Colonic mucosa (tissue), 4 donors: Measurements from ENCODE around the gene CABP1. TPM values are rescaled to one million over a fixed set of nuclear protein-coding genes. Genes with fewer than 3 reads are reported as not detected.

Experiments
- DNase-seq: peaks from one replicate; pipeline ENCODE4 v3.0.0-alpha.2; 2020
- H3K27ac ChIP-seq: fragments of 200-600 bp; one replicate; pipeline ENCODE4 v1.8.0; 2021
- H3K27me3 ChIP-seq: fragments of 200-600 bp; one replicate; pipeline ENCODE4 v1.8.0; 2021
- H3K36me3 ChIP-seq: fragments of 200-600 bp; one replicate; pipeline ENCODE4 v1.8.0; 2021
- H3K4me1 ChIP-seq: fragments of 200-600 bp; one replicate; pipeline ENCODE4 v1.8.0; 2021; ENCODE audit warnings: mild to moderate bottlenecking
- H3K4me3 ChIP-seq: fragments of 200-600 bp; one replicate; pipeline ENCODE4 v1.8.0; 2021
- H3K9ac ChIP-seq, 2 donors: one replicate each; pipeline ENCODE4 v1.7.0; 2013; ENCODE audit warnings: control low read depth in 2 of 2, low read depth in 2 of 2, low read length in 2 of 2
- H3K9me3 ChIP-seq: fragments of 200-600 bp; one replicate; pipeline ENCODE4 v1.8.0; 2021
- CTCF ChIP-seq: fragments of 200-600 bp; IDR thresholded peaks from one replicate; pipeline ENCODE4 v1.8.0; 2022; ENCODE audit warnings: antibody characterized with exemption, mild to moderate bottlenecking
- intact Hi-C: fragments of 100-400 bp; cut with DNase I; formaldehyde crosslinking; loops from one replicate; pipeline ENCODE4 v1.14.1; 2022
- total RNA-seq, 2 donors: library from RNA; stranded (reverse); fragmentation: NEBNext Ultra II Directional in 1 of 2; extraction: Animal tissue kit (Norgen Biotek cat#: 25700) in 1 of 2; gene quantifications; one replicate each; pipeline ENCODE4 v1.2.1, GENCODE V29; 2021
- donor health status: healthy.
- donor health status: DM: no; HTN: no; CAD: no.
- donor health status: DM: no; HTN: no; CAD: no.

Gene CABP1
- total RNA-seq, 2 donors from 2014 or later = 0.77 to 0.79 TPM

- Histone ChIP-seq H3K9me3 (no peaks in the 10 kb centered on the region), H3K9ac (no peak overlapping the region), H3K36me3 (no peaks in the 10 kb centered on the region), H3K4me1 (no peaks in the 10 kb centered on the region), H3K27me3 (no peaks in the 10 kb centered on the region), H3K27ac (no peak overlapping the region), H3K4me3 (no peak overlapping the region)
- TF ChIP-seq CTCF = no peak
- intact Hi-C loops = no loop called here
- no peak for DNase-seq
Measured at GRCh38 chr12:120702637-120703036, 62.2 kb downstream of the CABP1 start.

- TF ChIP-seq CTCF = no peak
- H3K36me3 ChIP-seq = no peaks in the 10 kb centered on the region
- DNase-seq = no peak
- H3K9me3 ChIP-seq = no peaks in the 10 kb centered on the region
- no peak overlapping the region for H3K9ac ChIP-seq
- H3K4me1 ChIP-seq = no peaks in the 10 kb centered on the region
- intact Hi-C loops = no loop called here
- no peaks in the 10 kb centered on the region for H3K27me3 ChIP-seq
- no peak overlapping the region for H3K4me3 ChIP-seq
- no peak overlapping the region for H3K27ac ChIP-seq
Measured at GRCh38 chr12:120703311-120703942, 63.0 kb downstream of the CABP1 start.

- intact Hi-C loops = no loop called here
- no peak overlapping the region for H3K27ac ChIP-seq
- H3K9me3 ChIP-seq = no peaks in the 10 kb centered on the region
- no peak overlapping the region for H3K4me3 ChIP-seq
- no peak for DNase-seq
- no peaks in the 10 kb centered on the region for H3K27me3 ChIP-seq
- TF ChIP-seq CTCF = no peak
- peaks cover 6% of the 10 kb centered on the region for H3K4me1 ChIP-seq
- H3K36me3 ChIP-seq = no peaks in the 10 kb centered on the region
- H3K9ac ChIP-seq = no peak overlapping the region
Measured at GRCh38 chr12:120705618-120706017, 65.2 kb downstream of the CABP1 start.

GRCh38 chr12:120706029-120706428 lies 65.6 kb downstream of the CABP1 start:
- no peak for DNase-seq
- H3K4me3 ChIP-seq = no peak overlapping the region
- H3K36me3 ChIP-seq = no peaks in the 10 kb centered on the region
- H3K27ac ChIP-seq = no peak overlapping the region
- no peak overlapping the region for H3K9ac ChIP-seq
- no peaks in the 10 kb centered on the region for H3K9me3 ChIP-seq
- H3K4me1 ChIP-seq = peaks cover 6% of the 10 kb centered on the region
- no peaks in the 10 kb centered on the region for H3K27me3 ChIP-seq
- TF ChIP-seq CTCF = no peak
- intact Hi-C loops = no loop called here

- no peaks in the 10 kb centered on the region for H3K9me3 ChIP-seq
- no peak for DNase-seq
- peaks cover 12% of the 10 kb centered on the region for H3K4me1 ChIP-seq
- no peak overlapping the region for H3K9ac ChIP-seq
- no peaks in the 10 kb centered on the region for H3K36me3 ChIP-seq
- no peak overlapping the region for H3K4me3 ChIP-seq
- intact Hi-C loops = no loop called here
- no peak overlapping the region for H3K27ac ChIP-seq
- no peak for TF ChIP-seq CTCF
- no peaks in the 10 kb centered on the region for H3K27me3 ChIP-seq
Measured at GRCh38 chr12:120708651-120709050, 68.2 kb downstream of the CABP1 start.
